ENCODE measurements around the gene ERVFRD-1.

Gene ERVFRD-1, protein sequence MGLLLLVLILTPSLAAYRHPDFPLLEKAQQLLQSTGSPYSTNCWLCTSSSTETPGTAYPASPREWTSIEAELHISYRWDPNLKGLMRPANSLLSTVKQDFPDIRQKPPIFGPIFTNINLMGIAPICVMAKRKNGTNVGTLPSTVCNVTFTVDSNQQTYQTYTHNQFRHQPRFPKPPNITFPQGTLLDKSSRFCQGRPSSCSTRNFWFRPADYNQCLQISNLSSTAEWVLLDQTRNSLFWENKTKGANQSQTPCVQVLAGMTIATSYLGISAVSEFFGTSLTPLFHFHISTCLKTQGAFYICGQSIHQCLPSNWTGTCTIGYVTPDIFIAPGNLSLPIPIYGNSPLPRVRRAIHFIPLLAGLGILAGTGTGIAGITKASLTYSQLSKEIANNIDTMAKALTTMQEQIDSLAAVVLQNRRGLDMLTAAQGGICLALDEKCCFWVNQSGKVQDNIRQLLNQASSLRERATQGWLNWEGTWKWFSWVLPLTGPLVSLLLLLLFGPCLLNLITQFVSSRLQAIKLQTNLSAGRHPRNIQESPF

DNA sequence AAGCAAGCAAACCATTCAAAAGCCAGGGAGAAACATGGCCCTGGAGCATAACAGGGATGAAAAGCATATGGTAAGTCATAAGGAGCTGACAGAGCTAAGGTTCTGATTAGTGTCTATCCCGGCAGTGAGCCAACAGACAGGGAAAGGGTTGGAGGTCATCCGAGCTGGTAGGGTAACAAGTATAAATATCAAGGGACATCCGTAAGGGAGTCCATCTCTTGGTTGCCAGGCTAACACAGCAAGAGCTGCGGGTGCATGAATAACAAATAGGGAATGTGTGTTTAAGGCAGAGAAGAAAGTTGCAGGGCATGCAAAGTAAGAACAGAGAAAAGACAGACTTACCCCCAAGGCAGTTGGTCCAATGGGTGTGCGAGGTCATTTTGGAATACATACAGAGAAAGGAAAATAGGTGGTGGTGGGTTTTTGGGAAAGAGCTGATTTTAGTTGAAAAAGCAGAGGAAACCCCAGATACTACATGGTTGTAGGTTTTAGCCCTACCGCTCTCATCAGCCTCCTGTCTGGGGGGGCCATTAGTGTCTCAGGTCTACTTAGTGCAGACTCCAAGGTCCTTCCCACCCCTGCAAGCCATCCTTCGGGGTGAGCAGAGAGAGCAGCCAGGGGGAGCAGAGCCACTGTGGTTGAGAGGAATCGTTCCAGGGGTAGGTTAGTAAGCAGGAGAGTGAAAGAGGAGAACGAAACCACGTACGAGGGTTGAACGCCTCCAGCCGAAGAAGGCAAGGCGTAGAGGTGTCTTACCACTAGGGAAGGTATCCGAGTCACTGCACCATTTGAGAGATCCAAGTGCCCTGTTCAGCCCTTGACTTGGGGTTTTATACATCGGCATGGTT, at the start of gene ERVFRD-1:
Gene ERVFRD-1 (minus strand): TSS at position 805 of the 848 bp plus-strand sequence. CDS start 6,415 bp downstream, outside the sequence.
- DNase-seq = peak in 1 of 2 experiments; percentile 20

DNA sequence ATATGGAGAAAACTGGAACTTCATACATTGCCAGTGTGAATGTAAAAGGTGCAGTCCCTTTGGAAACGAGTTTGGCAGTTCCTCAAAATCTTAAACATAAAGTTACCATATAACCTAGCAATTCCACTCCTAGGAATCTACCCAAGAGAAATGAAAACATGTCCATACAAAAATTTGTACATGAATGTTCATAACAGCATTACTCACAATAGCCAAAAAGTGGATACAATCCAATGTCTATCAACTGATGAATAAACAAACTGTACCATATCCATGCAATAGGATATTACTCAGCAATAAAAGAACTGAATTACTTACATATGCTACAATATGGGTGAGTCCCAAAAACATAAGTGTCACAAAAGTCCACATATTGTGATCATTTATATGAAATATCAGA, 48.7 kb upstream of the ERVFRD-1 start:
- DNase-seq = no peak

DNA sequence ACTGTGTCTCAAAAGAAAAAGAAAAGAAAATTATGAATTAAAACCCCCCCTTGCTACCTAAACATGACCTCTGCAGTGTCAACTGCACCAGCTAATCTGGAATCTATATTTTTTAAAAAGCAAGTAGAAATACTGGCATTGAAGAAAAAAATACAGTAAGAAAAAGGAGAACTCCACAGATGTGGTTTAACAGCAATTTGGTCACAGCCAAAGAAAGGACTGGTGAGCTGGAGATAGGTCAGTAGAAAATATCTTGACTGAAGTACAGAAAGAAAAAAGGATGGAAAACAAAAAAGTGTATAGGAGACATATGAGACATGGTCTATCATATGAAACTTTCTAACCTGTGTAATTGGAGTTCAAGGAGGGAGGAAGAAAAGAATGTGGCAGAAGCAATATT, 44.1 kb upstream of the ERVFRD-1 start:
- no peak for DNase-seq

DNA sequence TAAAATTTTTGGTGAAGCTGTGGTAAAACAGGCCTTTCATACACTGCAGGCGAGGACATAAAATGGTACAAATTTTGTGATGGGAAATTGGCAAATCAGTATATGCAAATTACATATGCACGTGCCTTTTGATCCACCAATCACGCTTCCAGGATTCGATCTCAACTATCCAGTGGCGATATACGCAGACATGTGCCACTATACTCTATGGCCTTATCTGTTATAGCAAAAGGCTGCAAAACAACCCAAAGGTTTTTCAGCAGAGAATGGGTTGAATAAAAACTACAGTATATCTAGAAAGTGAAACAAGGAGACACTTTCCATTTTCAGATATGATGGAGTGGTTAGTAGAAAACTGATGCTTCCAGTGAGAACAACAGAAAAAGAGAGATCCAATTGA, 41.9 kb upstream of the ERVFRD-1 start:
- DNase-seq = no peak

DNA sequence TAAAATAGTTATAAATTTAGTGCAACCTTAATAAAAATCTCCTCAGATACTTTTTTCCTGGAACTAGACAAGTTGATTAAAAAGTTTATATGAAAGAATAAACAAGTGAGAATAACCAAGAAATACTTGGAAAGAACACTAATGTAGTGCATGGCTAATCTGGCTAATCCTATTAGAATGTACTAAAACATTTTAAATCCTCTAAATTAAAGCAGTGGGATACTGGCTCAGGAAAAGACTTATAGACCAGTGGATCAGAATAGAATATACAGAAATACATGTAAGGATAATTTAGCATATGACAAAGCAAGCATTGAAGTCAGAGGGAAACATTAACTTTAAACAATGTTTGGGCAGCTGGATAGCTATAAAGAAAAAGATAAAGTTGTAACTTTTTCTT, 41.1 kb upstream of the ERVFRD-1 start:
- DNase-seq = no peak

DNA sequence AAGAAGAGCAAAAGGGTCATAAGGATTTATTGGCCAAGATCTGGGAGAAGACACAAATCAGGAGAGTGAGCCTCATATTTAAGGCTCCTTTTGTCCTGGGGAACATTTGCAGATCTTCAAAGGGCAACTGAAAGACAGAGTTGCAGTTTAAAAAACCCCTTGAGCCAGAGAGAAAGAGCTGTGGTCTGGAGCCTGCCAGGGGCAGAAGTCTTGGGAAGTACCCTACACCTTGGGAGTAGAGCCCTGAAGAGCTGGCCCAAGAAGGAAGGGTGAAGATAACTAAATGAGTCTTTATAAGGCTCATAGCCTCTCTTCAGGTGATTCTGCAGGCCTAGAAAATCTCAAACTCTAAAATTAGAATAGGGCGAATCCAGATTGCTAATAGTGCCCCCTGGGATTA, 40.0 kb upstream of the ERVFRD-1 start:
- DNase-seq = no peak

DNA sequence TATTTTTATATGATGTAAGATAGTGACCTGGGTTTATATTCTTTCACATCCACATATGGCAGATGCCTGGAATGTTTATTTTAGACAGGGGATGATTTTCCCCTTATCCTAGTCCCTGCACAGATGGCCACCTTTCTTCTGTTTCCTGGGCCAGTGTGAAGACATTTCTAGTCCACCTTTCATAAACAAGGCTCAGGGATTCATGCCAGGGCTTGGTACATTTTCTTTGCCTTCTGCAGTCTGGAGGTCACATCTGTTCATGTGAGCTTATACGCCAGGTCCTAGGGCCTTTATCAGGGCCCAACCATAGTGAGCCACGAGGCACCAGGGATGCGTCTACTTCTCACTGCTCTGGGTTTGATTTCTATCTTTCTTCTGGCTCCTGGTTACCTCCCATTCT, 38.0 kb upstream of the ERVFRD-1 start:
- DNase-seq = no peak

DNA sequence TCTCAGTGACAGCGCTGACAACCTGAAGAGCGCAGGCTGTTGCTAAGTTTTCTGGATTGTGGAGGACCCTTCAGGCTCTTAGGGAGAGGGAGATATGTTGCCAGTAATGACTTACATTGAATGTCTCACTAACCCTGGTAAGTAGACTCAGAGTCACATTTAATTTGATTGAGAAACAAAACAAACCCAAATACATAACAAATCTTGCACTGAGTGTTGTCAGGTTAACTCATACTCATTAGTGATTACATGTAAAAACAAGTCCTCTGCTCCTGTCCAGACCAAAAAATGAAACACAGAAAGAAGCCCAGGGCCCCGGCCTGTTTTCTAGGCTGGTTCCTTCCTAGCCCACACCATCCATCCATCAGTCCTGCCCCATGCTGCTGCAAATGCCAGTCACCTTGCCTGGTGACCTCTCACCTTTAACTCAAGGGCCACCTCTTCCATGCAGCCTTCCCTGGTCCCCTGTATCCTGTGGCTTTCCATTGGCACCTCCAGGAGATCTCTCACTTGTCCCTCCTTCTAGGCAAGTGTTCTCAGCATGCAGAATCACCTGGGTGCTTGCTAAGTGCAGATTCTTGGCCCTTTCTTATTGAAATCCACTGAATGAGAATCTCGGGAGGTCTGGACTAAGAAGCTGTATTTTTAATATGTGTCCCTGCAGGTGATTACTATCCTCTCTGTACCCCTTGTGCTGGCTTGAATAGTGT, 34.7 kb upstream of the ERVFRD-1 start:
- no peak for DNase-seq

DNA sequence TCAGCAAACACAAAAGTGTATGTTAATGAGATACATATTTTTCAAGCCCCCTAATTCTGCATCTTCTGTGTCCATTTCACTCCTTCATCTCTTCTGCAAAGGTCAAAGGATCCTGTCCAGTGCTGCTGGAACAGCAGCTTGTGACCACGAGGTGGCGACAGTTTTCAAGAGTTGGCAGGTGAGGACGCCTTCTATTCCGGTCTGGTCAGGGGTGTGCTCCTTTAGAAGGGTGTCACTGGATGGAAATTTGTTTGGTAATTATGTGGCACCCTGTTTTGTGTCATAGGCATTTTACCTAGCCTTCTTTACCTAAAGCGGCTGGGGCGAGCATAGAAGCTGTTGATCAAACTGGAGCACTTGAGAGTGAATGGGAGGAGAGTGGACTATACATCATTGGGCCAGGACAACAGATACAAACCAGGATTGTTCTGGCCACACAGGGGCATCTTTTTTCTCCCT, 32.9 kb upstream of the ERVFRD-1 start:
- DNase-seq = peak; percentile 80 to 84

DNA sequence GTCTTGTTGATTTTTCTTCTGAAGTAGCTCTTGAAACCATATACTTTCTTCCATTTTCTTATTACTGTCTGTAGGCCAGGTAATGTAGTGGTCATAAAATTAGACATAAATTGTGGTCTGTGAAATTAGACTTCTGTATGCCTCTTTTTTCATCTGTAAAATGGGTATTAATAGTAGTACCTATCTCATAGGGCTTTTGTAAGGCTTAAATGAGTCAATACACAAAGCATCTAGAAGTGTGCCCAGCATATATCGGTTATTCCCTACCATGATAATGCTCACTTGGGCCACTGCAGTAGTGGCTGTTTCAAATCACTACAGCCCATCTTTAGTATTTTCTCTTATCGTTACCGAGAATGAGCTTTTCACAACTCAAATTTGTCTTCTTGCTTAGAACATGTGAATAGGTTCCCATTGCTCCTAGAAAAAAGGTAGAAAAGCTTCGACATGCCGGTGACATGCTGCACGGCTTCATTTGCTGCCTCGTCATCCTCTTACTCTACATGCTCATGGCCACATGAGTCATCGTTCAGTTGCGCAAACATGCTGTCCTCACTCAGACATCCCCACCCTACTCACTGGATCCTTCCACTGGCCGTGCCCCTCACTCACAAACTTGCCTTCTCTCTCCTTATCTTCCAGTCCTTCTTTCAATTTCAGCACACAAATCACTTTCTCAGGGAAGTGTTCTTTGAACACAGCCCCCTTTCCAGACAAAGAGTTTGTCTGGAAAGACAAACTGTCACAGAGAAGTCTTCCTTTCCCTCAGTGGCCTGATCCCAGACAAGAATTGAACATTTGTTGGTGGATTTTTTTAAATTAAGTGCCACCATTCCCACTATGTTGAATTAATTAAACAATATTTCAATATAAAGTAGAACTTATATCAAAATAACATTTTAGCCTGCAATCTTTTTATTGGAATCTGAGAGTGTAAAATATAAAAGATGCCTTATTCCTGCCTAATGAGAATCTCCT, 32.2 kb upstream of the ERVFRD-1 start:
- peak in 1 of 2 experiments; percentile 18 for DNase-seq

DNA sequence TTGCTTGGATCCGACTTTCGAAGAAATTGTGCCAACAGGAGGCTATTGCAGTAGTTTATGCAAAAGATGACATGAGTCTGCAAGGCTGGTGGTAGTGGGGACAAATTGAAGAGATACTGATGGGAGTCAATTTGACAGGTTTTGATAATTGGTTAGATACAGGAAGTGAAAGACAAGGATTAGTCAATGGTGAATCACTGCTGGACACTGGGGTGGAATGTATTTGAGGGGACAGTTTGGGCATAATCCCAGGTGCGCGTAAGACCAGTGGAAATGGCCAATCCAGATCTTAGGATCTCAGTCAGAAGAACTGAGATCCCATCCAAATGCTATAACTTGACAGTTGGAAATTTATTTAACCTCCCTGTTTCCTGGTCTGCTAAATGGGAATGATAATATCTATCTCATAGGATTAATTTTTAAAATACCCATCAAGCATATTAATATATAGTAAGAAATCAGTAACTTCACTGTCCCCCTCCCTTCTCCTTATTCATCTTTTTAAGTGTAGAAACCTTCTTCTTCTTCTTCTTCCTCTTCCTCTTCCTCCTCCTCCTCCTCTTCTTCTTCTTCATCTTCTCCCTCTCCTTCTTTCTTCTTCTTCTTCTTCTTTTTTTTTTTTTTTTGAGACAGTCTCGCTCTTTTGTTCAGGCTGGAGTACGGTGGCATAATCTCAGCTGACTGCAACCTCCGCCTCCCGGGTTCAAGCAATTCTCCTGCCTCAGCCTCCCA, 30.9 kb upstream of the ERVFRD-1 start:
- no peak for DNase-seq

DNA sequence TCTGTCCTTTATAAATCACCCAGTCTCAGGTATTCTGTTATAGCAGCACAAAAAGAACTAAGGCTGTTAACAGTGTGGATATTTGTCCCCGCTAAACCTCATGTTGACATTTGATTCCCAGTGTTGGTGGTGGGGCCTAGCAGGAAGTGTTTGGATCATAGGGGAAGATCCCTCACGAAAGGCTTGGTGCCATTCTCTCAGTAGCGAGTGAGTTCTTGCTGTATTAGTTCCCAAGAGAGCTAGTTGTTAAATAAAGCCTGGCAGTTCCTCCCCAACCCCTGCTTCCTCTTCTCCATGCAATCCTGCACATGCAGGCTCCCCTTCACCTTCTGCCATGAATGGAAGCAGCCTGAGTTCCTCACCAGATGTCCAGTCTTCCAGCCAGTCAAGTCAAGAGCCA, 29.8 kb upstream of the ERVFRD-1 start:
- DNase-seq = no peak

DNA sequence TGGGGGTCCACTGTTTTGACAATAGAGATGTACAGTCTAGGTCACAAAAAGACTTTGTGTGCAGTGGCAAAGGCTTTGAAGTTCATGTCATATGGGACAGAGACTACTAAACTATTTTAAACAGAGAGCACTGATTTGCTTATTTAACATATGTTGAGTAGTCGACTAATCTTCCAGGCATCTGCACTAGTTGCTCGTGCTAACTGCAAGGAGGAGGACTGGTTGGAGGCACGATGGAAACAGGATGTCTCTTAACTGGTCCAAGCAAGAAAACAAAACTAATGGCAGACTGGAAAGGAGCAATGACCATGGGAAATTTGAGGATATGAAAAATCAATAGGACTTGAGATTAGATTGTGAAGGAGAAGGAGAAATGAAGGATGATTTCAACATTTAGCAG, 28.5 kb upstream of the ERVFRD-1 start:
- no peak for DNase-seq

DNA sequence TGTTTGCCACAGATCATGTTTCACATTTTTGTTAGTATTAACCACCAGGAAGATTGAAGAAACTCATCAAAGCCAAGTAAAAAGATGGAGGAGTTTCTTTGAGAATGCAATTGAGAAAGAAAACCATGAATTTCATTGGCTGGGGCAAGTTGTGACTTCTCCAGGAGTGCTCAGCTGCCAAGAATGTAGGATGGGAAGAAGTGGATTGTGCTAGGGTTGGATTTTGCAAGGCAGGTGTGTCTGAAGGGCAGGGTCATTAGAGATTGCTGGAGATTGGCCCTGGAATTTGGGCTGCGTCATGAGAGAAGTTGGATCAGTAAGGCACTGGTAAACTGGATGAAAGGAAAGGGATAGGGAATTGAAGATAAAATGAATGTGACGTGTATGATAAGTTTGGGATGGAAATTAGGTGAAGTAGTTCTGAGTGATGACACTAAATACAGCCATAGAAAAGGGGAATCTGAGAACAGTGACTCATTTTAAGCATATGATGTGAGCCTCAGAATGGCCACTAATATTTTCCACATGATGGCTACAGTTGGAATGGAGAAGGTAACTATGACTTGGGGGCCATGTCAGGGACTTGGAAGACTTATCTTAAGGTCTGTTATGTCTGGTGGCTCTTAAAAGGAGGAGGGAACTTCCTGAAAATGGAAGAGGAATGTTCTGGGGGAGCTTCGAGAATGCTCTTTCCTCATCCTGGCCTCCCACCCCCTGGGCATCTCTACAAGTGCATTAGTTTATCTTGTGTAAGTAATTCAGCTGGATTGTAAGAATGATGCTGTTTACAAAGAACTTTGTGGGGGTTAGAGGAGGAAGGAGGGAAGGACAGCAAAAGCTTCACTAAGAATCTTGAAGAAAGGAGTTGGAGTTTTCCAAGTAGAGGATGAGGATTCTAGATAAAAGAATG, 27.8 kb upstream of the ERVFRD-1 start:
- no peak for DNase-seq

DNA sequence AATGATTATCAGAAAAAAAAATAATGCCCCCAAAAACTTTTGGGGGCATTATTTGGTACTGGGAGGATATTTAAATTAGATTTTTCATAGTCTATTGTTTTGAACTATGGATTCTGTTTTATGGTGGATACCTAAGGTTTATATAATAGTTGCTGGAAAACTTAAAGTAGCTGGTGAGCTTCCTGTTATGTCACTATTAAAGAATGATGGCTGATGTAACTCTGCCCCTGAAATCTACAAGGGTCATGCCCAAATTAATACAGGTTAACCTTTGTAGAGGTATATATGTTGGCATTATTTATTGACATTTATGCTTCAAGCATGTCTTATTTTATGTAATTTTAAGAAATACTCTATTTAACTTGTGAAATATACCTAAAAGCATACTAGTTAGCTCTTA, 25.3 kb upstream of the ERVFRD-1 start:
- no peak for DNase-seq

DNA sequence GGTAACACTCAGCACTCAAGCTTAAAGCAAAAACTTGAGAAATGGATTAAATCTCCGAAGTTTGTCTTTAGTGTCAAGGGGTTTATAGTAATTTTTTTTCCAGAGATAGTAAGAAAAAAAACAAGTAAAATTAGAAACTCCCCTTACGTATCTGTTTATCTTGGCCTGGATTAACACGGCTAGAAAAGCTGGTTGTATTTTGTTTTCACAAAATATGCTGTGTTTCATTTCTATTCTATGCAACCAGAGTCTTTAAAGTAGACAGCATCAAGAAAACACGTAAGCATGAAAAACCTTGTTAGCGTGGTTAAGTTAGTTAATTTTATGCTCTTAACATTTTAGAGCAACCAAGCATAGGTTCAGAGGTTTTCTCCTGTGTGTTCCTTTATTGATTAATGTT, 21.8 kb upstream of the ERVFRD-1 start:
- no peak for DNase-seq

DNA sequence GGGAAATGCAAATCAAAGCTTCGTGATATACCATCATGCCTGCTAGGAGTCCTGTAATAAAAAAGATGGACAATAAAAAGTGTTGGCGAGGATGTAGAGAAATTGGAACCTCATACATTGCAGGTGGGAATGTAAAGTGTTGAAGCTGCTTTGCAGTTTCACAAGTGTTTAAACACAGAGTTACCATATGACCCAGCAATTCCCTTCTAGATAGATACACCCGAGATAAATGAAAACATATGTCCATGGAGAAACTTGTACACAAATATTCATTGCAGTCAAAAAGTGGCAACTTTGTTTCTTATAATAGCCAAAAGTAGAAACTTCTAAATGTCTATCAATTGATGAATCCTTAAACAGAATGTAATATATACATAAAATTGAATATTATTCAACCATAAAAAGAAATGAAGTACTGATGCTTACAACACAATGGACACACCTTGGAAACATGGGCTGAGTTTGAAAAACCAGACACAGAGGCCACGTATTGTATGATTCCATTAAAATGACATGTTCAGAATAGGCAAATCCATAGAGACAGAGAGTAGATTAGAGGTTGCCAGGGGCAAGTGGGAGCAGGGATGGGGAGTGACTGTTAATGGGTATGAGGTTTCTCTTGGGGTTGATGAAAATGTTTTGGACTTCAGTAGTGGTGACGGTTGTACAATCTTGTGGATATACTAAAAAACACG, 20.8 kb upstream of the ERVFRD-1 start:
- no peak for DNase-seq

DNA sequence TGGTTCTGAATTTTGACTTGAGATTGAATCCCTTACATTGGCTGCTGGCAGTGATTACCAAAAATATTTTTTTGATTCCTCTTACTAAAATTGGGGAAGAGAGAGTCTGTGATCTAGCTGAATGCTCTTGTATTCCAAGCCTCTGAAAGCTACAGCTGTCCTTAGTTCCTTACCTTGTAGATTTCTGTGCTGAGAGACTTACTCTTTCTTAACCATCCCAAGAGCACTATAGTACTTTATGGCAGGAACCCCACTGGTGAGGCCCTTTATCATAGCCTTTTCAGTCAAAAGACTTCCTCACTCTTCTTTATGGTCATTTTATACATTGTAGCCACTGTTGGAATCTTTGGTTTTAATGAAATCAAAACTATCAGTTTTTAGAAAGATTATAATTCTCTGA, 19.1 kb upstream of the ERVFRD-1 start:
- DNase-seq = no peak

DNA sequence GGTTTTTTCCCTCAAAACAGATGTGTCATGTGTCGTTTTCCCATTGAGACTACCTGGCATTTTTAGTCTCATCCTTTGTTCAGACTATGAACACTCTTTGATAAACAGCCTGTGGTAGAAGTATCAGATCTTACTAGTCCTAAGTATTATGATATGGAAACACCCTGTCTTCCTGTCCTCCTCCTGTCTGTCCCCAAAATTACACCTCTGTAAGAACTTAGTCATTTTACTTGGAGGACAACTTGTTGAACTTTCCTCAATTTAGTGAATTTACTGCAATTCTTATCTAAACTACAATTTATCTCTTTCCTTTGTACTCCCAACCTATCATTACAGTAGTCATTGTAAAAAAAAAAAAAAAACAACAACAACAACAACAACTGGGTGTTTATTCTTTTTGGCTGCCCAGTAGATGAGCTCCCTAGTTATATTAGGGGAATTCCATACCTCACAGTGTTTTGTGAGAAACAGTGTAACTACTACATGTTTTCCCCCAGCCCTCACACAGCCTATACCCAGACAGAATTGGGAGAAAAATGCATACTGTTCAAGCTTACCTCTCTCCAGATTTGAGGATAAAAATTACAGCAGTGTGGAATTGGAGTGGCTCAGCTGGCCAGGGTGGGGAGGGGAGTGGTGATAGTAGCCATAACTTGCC, 18.5 kb upstream of the ERVFRD-1 start:
- no peak for DNase-seq
